ENCODE results near the gene SLC5A4.
"Not testable (repeated sequence)": the region's sequence is repeated elsewhere in the genome, so short reads cannot be mapped to it uniquely, and the experiment has no call there.

The SLC5A4 gene

GRCh38 chr22:32199341-32199740, 55.8 kb downstream of the SLC5A4 start:
- DNase-seq = no peak

GRCh38 chr22:32197553-32198226, 57.5 kb downstream of the SLC5A4 start:
- not testable (repeated sequence) for DNase-seq

- not testable (repeated sequence) for DNase-seq
Observed at GRCh38 chr22:32195900-32196299, 59.2 kb downstream of the SLC5A4 start.

GRCh38 chr22:32193346-32193745, 61.8 kb downstream of the SLC5A4 start:
- not testable (repeated sequence) for DNase-seq

GRCh38 chr22:32191021-32191420, 64.1 kb downstream of the SLC5A4 start:
- not testable (repeated sequence) for DNase-seq

GRCh38 chr22:32185821-32186220, 69.3 kb downstream of the SLC5A4 start:
- no peak for DNase-seq

- DNase-seq = no peak
Observed at GRCh38 chr22:32183625-32184024, 71.5 kb downstream of the SLC5A4 start.

GRCh38 chr22:32181043-32181442, 74.1 kb downstream of the SLC5A4 start:
- no peak for DNase-seq

GRCh38 chr22:32177221-32177765, 77.9 kb downstream of the SLC5A4 start:
- no peak for DNase-seq

- DNase-seq = no peak
Observed at GRCh38 chr22:32175683-32176644, 79.2 kb downstream of the SLC5A4 start.

- no peak for DNase-seq
Observed at GRCh38 chr22:32175115-32175514, 80.0 kb downstream of the SLC5A4 start.
